Measurements from ENCODE around the gene RGMA.
"Not testable (repeated sequence)": the region's sequence is repeated elsewhere in the genome, so short reads cannot be mapped to it uniquely, and the experiment has no call there.

Gene RGMA

DNA sequence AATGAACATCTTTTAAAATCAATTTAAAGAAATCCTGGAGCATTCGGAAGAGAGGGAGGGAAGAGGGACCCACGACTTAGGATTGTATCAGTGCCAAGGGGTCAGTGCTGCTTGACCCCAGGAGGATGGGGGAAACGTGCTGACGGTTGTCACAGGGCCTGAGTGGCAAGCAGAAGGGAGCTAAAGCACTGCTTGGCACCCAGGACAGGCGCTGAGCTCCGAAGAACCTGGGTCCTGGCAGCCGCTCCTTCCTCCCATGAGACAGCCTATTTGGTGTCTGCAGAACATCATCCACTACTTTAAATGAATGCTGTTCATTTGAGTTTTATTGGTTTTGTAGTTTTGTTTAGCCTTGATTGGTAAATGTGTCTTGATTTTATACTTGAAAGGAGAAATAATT is 54.5 kb downstream of the RGMA start:
- no peak overlapping the region for H3K27ac ChIP-seq (replicated peaks; ENCODE audit: low read length)
- H2BK120ac ChIP-seq (ENCODE audit: low read depth, low read length), result no peak overlapping the region
- peaks cover 2% of the 10 kb centered on the region for H3K79me1 ChIP-seq (ENCODE audit: low read depth, low read length)

GRCh38 chr15:93033434-93034045 is 55.5 kb downstream of the RGMA start:
- H3K4me1 ChIP-seq (ENCODE audit: control insufficient read depth in 2 of 2, insufficient read depth in 1 of 2, low read depth in 1 of 2, low read length in 2 of 2), result peaks cover 9 to 30% of the 10 kb centered on the region in 2 donors
- H2BK15ac ChIP-seq (ENCODE audit: low read length), result peak overlapping the region; percentile 82
- H3K23ac ChIP-seq (ENCODE audit: low read depth, low read length, poor library complexity), result no peak overlapping the region
- H3K36me3 ChIP-seq (replicated peaks in 1 of 2; ENCODE audit: control insufficient read depth in 2 of 2, insufficient read depth in 2 of 2, low read length in 2 of 2), result peaks cover 0 to 9% of the 10 kb centered on the region in 2 donors
- no peak overlapping the region for H4K8ac ChIP-seq (ENCODE audit: low read depth, low read length)
- H4K91ac ChIP-seq (ENCODE audit: low read depth, low read length, poor library complexity), result peak overlapping the region; percentile 80
- no peaks in the 10 kb centered on the region for H3K27me3 ChIP-seq (ENCODE audit: control insufficient read depth in 3 of 3, insufficient read depth in 3 of 3, low read depth in 1 of 3, low read length in 3 of 3)
- no peak overlapping the region for H3K9ac ChIP-seq (ENCODE audit: low read depth, low read length, poor library complexity)
- peak overlapping the region; percentile 80 for H3K18ac ChIP-seq (ENCODE audit: low read length)
- no peak overlapping the region for H2AFZ ChIP-seq (ENCODE audit: low read length)
- H2AK5ac ChIP-seq (ENCODE audit: low read depth, low read length), result peak overlapping the region; percentile 8
- H3K4me3 ChIP-seq (ENCODE audit: low read length in 2 of 2), result no peak overlapping the region
- no peak overlapping the region for H2BK5ac ChIP-seq (ENCODE audit: low read length)
- H2BK12ac ChIP-seq (ENCODE audit: low read length), result peak overlapping the region; percentile 75
- peaks cover 0 to 7% of the 10 kb centered on the region in 2 donors for H3K9me3 ChIP-seq (replicated peaks in 1 of 2; ENCODE audit: control insufficient read depth in 2 of 2, insufficient read depth in 1 of 2, low read depth in 1 of 2, low read length in 2 of 2)
- no peak overlapping the region for H3K4me2 ChIP-seq (ENCODE audit: insufficient read depth, low read length, poor library complexity, severe bottlenecking)
- H3K14ac ChIP-seq (ENCODE audit: low read length), result no peak overlapping the region
- peaks cover 2% of the 10 kb centered on the region for H3K79me1 ChIP-seq (ENCODE audit: low read depth, low read length)
- H2BK120ac ChIP-seq (ENCODE audit: low read depth, low read length), result peak overlapping the region; percentile 77
- WGBS, 2 donors (ENCODE audit: extremely low coverage in 2 of 2, insufficient read length in 2 of 2, insufficient replicate concordance in 1 of 2), result no CpG with 5 or more reads among the region's 14 CpGs
- peak overlapping the region; percentile 84 for H3K4ac ChIP-seq (ENCODE audit: low read length)
- H3K27ac ChIP-seq (replicated peaks; ENCODE audit: low read length), result no peak overlapping the region
- DNase-seq (ENCODE audit: low spot score), result no peak

More for the DNA sequence above, 54.5 kb downstream of the RGMA start:
- peaks cover 0 to 7% of the 10 kb centered on the region in 2 donors for H3K9me3 ChIP-seq (replicated peaks in 1 of 2; ENCODE audit: control insufficient read depth in 2 of 2, insufficient read depth in 1 of 2, low read depth in 1 of 2, low read length in 2 of 2)
- H2BK12ac ChIP-seq (ENCODE audit: low read length), result peak overlapping the region; percentile 75
- H3K14ac ChIP-seq (ENCODE audit: low read length), result no peak overlapping the region
- no peak for DNase-seq (ENCODE audit: low spot score)
- peak overlapping the region; percentile 85 for H2AK5ac ChIP-seq (ENCODE audit: low read depth, low read length)
- H3K27me3 ChIP-seq (ENCODE audit: control insufficient read depth in 3 of 3, insufficient read depth in 3 of 3, low read depth in 1 of 3, low read length in 3 of 3), result no peaks in the 10 kb centered on the region
- H3K23ac ChIP-seq (ENCODE audit: low read depth, low read length, poor library complexity), result no peak overlapping the region
- H4K8ac ChIP-seq (ENCODE audit: low read depth, low read length), result no peak overlapping the region
- H3K36me3 ChIP-seq (replicated peaks in 1 of 2; ENCODE audit: control insufficient read depth in 2 of 2, insufficient read depth in 2 of 2, low read length in 2 of 2), result no peaks in the 10 kb centered on the region
- H4K91ac ChIP-seq (ENCODE audit: low read depth, low read length, poor library complexity), result no peak overlapping the region
- H3K9ac ChIP-seq (ENCODE audit: low read depth, low read length, poor library complexity), result no peak overlapping the region
- H3K18ac ChIP-seq (ENCODE audit: low read length), result peak overlapping the region; percentile 62
- peaks cover 9 to 28% of the 10 kb centered on the region in 2 donors for H3K4me1 ChIP-seq (ENCODE audit: control insufficient read depth in 2 of 2, insufficient read depth in 1 of 2, low read depth in 1 of 2, low read length in 2 of 2)
- H2BK5ac ChIP-seq (ENCODE audit: low read length), result peak overlapping the region; percentile 1
- no peak overlapping the region for H2BK15ac ChIP-seq (ENCODE audit: low read length)
- H3K4ac ChIP-seq (ENCODE audit: low read length), result no peak overlapping the region
- no peak overlapping the region for H3K4me2 ChIP-seq (ENCODE audit: insufficient read depth, low read length, poor library complexity, severe bottlenecking)
- H3K4me3 ChIP-seq (ENCODE audit: low read length in 2 of 2), result no peak overlapping the region
- no CpG with 5 or more reads among the region's 7 CpGs for WGBS, 2 donors (ENCODE audit: extremely low coverage in 2 of 2, insufficient read length in 2 of 2, insufficient replicate concordance in 1 of 2)
- no peak overlapping the region for H2AFZ ChIP-seq (ENCODE audit: low read length)

GRCh38 chr15:93032515-93033206 is 56.4 kb downstream of the RGMA start:
- not testable (repeated sequence) for H3K9me3 ChIP-seq (replicated peaks in 1 of 2; ENCODE audit: control insufficient read depth in 2 of 2, insufficient read depth in 1 of 2, low read depth in 1 of 2, low read length in 2 of 2); H3K27ac ChIP-seq (replicated peaks; ENCODE audit: low read length); H3K4me2 ChIP-seq (ENCODE audit: insufficient read depth, low read length, poor library complexity, severe bottlenecking); H3K4me3 ChIP-seq (ENCODE audit: low read length in 2 of 2); H2BK15ac ChIP-seq (ENCODE audit: low read length); H3K4ac ChIP-seq (ENCODE audit: low read length); H2BK5ac ChIP-seq (ENCODE audit: low read length); H3K9ac ChIP-seq (ENCODE audit: low read depth, low read length, poor library complexity); H2BK120ac ChIP-seq (ENCODE audit: low read depth, low read length); H4K91ac ChIP-seq (ENCODE audit: low read depth, low read length, poor library complexity); H2BK12ac ChIP-seq (ENCODE audit: low read length); H3K27me3 ChIP-seq (ENCODE audit: control insufficient read depth in 3 of 3, insufficient read depth in 3 of 3, low read depth in 1 of 3, low read length in 3 of 3); H3K23ac ChIP-seq (ENCODE audit: low read depth, low read length, poor library complexity); DNase-seq (ENCODE audit: low spot score); H3K79me1 ChIP-seq (ENCODE audit: low read depth, low read length); H3K14ac ChIP-seq (ENCODE audit: low read length); H4K8ac ChIP-seq (ENCODE audit: low read depth, low read length); H2AFZ ChIP-seq (ENCODE audit: low read length)
- Histone ChIP-seq H3K4me1 (ENCODE audit: control insufficient read depth in 2 of 2, insufficient read depth in 1 of 2, low read depth in 1 of 2, low read length in 2 of 2) (peaks cover 5 to 23% of the 10 kb centered on the region in 2 donors), H3K36me3 (replicated peaks in 1 of 2; ENCODE audit: control insufficient read depth in 2 of 2, insufficient read depth in 2 of 2, low read length in 2 of 2) (peaks cover 3 to 18% of the 10 kb centered on the region in 2 donors), H3K18ac (ENCODE audit: low read length) (peak overlapping the region; percentile 90), H2AK5ac (ENCODE audit: low read depth, low read length) (peak overlapping the region; percentile 8)
- WGBS, 2 donors (ENCODE audit: extremely low coverage in 2 of 2, insufficient read length in 2 of 2, insufficient replicate concordance in 1 of 2), result no CpG with 5 or more reads among the region's 21 CpGs
